Measurements from ENCODE around the gene ACBD6.

- TF ChIP-seq CTCF (IDR thresholded peaks at IDR 0.05; ENCODE audit: insufficient read depth, low read length) (no peak), POLR2AphosphoS5 (IDR thresholded peaks at IDR 0.05; ENCODE audit: low read depth) (no peak)
Measured at GRCh38 chr1:180507795-180508724, 5.7 kb upstream of the ACBD6 start.
